Tibial nerve (tissue), 4 donors: Measurements from ENCODE around the gene EZH2. TPM values are rescaled to one million over a fixed set of nuclear protein-coding genes. Genes with fewer than 3 reads are reported as not detected.

Experiments used
- DNase-seq, 2 donors: peaks; one replicate each; pipeline ENCODE4 v3.0.0-alpha.2; 2019; ENCODE audit warnings: low spot score in 2 of 2
- H3K27ac ChIP-seq, 4 donors: fragments of 200-600 bp; sonication (generic) in 3 of 4; one replicate each; pipeline ENCODE4 v1.5.1; 2017 to 2019; ENCODE audit warnings: mild to moderate bottlenecking in 1 of 4
- H3K27me3 ChIP-seq, 2 donors: fragments of 200-600 bp; sonication (generic) in 1 of 2; one replicate each; pipeline versions ENCODE4 v1.5.1 to v1.6.0; 2017 to 2019
- H3K36me3 ChIP-seq, 3 donors: fragments of 200-600 bp; sonication (generic); one replicate each; pipeline ENCODE4 v1.5.1; 2018 to 2019
- H3K4me1 ChIP-seq, 4 donors: fragments of 200-600 bp; sonication (generic) in 3 of 4; one replicate each; pipeline ENCODE4 v1.5.1; 2017 to 2019
- H3K4me3 ChIP-seq, 4 donors: fragments of 200-600 bp; sonication (generic) in 3 of 4; one replicate each; pipeline ENCODE4 v1.5.1; 2017 to 2019; ENCODE audit warnings: mild to moderate bottlenecking in 1 of 4, moderate library complexity in 1 of 4
- H3K9me3 ChIP-seq, 4 donors: fragments of 200-600 bp; sonication (generic) in 3 of 4; one replicate each; pipeline ENCODE4 v1.5.1; 2017 to 2019
- EP300 ChIP-seq, 2 donors: sonication (generic); formaldehyde crosslinking; IDR thresholded peaks; one replicate each; pipeline ENCODE4 v1.6.1; 2017; ENCODE audit warnings: antibody characterized with exemption in 2 of 2, mild to moderate bottlenecking in 1 of 2
- POLR2A ChIP-seq, 2 donors: fragments of 450-650 bp; IDR thresholded peaks; one replicate each; pipeline ENCODE4 v1.6.1; 2017; ENCODE audit warnings: antibody characterized with exemption in 2 of 2, mild to moderate bottlenecking in 2 of 2, moderate library complexity in 2 of 2
- WGBS, 2 donors: methylation state at CpG; one replicate each; pipeline ENCODE4 v1.1.5; 2018; 5-methylcytosine and 5-hydroxymethylcytosine counted together
- total RNA-seq, 4 donors: library from RNA; depleted of rRNA; stranded (reverse); fragments of >200 nt; gene quantifications; one replicate each; pipeline ENCODE4 v1.1.0, GENCODE V29; 2016
- TF ChIP-seq, protein P1 (sequence below), 5 experiments: fragments of 200-600 bp in 3 of 5; fragments of 450-650 bp in 2 of 5; sonication (generic) in 3 of 5; IDR thresholded peaks; one replicate each; pipeline ENCODE4 v1.5.1; 2016 to 2019; ENCODE audit warnings: antibody characterized with exemption in 5 of 5, mild to moderate bottlenecking in 3 of 5, moderate library complexity in 2 of 5

The EZH2 gene
- total RNA-seq, 4 donors from 2014 or later, result 1.5 to 7.5 (median 3.3) TPM

DNA sequence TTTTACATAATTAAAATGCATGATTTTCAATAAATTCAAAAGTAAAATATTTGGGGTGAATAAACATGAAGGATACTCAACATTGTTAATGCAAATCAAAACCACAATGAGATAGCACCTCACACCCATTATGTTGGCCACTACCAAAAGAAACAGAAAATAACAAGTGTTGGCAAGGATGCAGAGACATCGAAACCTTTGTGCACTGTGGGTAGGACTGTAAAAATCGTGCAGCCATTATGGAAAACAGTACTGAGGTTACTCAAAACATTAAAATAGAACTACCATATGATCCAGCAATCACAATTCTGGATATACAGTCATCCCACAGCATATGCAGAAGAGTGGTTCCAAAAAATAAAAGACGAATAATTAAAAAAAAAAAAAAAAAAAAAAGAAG is 13.1 kb downstream of the EZH2 start:
- no peaks in the 10 kb centered on the region for H3K36me3 ChIP-seq
- H3K4me3 ChIP-seq, result no peak overlapping the region
- TF ChIP-seq POLR2A (IDR thresholded peaks at IDR 0.05) (no peak), EP300 (IDR thresholded peaks at IDR 0.05) (no peak)
- TF ChIP-seq, protein P1, sequence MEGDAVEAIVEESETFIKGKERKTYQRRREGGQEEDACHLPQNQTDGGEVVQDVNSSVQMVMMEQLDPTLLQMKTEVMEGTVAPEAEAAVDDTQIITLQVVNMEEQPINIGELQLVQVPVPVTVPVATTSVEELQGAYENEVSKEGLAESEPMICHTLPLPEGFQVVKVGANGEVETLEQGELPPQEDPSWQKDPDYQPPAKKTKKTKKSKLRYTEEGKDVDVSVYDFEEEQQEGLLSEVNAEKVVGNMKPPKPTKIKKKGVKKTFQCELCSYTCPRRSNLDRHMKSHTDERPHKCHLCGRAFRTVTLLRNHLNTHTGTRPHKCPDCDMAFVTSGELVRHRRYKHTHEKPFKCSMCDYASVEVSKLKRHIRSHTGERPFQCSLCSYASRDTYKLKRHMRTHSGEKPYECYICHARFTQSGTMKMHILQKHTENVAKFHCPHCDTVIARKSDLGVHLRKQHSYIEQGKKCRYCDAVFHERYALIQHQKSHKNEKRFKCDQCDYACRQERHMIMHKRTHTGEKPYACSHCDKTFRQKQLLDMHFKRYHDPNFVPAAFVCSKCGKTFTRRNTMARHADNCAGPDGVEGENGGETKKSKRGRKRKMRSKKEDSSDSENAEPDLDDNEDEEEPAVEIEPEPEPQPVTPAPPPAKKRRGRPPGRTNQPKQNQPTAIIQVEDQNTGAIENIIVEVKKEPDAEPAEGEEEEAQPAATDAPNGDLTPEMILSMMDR (IDR thresholded peaks at IDR 0.05), result no peak
- DNase-seq, result no peak
- H3K9me3 ChIP-seq, result peaks cover 0 to 16% (median 6%) of the 10 kb centered on the region in 4 donors
- no peak overlapping the region for H3K27ac ChIP-seq
- H3K4me1 ChIP-seq, result peaks cover 0 to 6% (median 0%) of the 10 kb centered on the region in 4 donors
- 94 to 96% methylated on average over 3 of the region's 3 CpGs for WGBS, 2 donors
- H3K27me3 ChIP-seq, result no peaks in the 10 kb centered on the region

DNA sequence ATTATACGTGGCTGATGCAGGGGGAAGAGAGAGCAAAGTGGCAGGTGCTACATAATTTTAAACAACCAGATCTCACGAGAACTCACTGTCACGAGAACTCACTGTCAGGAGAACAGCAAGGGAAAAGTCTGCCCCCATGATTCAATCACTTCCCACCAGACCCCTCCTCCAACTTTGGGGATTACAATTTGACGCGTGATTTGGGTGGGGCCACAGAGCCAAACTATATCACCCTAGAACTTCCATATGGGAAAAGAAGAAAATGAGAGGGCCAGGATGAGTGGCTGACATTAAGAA is 15.8 kb downstream of the EZH2 start:
- Histone ChIP-seq H3K36me3 (no peaks in the 10 kb centered on the region), H3K9me3 (peaks cover 0 to 16% (median 6%) of the 10 kb centered on the region in 4 donors), H3K4me3 (no peak overlapping the region), H3K4me1 (peaks cover 0 to 6% (median 0%) of the 10 kb centered on the region in 4 donors), H3K27ac (no peak overlapping the region), H3K27me3 (no peaks in the 10 kb centered on the region)
- DNase-seq, result no peak
- TF ChIP-seq, protein P1 (IDR thresholded peaks at IDR 0.05), result no peak
- no peak for TF ChIP-seq EP300 (IDR thresholded peaks at IDR 0.05)
- no peak for TF ChIP-seq POLR2A (IDR thresholded peaks at IDR 0.05)
- WGBS, 2 donors, result 64 to 80% methylated on average over 5 of the region's 5 CpGs

DNA sequence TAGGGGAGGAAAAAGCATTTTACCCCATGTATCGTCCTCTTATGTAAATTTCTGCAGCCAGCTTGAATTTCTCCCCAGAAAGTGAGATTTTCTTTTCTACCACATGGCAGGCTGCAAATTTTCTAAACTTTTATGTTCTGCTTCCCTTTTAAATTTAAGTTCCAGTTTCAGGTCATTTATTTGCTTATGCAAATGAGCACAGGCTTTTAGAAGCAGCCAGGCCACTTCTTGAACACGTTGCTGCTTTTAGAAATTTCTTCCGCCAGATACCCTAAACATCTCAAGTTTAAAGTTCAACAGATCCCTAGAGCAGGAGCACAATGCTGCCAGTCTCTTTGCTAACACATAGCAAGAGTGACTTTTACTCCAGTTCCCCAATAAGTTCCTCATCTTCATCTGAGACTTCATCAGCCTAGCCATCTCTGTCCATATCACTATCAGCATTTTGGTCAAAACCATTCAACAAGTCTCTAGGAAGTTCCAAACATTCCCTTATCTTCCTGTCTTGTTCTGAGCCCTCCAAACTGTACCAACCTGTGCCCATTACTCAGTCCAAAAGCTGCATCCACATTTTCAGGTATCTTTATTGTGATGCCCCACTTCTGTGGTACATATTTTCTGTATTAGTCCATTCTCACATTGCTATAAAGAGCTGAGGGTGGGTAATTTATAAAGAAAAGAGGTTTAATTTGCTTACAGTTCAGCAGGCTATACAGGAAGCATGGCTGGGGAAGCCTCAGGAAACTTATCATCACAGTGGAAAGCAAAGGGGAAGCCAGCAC is 16.3 kb downstream of the EZH2 start:
- no peaks in the 10 kb centered on the region for H3K27me3 ChIP-seq
- no peaks in the 10 kb centered on the region for H3K36me3 ChIP-seq
- peaks cover 0 to 16% (median 6%) of the 10 kb centered on the region in 4 donors for H3K9me3 ChIP-seq
- DNase-seq, result no peak
- H3K4me1 ChIP-seq, result peaks cover 0 to 6% (median 0%) of the 10 kb centered on the region in 4 donors
- no peak overlapping the region for H3K4me3 ChIP-seq
- 81 to 90% methylated on average over 3 of the region's 3 CpGs for WGBS, 2 donors
- TF ChIP-seq, protein P1 (IDR thresholded peaks at IDR 0.05), result no peak
- TF ChIP-seq EP300 (IDR thresholded peaks at IDR 0.05), result no peak
- no peak for TF ChIP-seq POLR2A (IDR thresholded peaks at IDR 0.05)
- H3K27ac ChIP-seq, result no peak overlapping the region

DNA sequence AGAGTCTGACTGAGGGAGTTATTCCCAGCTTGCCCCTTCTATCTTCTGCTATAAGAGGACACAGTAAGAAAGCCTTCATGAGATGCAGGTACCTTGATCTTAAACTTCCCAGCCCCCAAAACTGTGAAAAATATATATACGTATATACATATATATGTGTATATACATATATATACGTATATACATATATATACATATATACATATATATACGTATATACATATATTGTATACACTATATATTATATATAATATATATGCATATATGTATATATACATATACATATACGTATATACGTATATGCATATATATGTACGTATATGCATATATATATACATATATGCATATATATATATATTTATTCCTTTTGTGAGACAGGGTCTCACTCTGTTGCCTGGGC is 17.7 kb downstream of the EZH2 start:
- Histone ChIP-seq H3K9me3 (peaks cover 0 to 16% (median 6%) of the 10 kb centered on the region in 4 donors), H3K36me3 (no peaks in the 10 kb centered on the region), H3K4me3 (no peak overlapping the region), H3K27ac (no peak overlapping the region), H3K27me3 (no peaks in the 10 kb centered on the region), H3K4me1 (no peaks in the 10 kb centered on the region)
- TF ChIP-seq, protein P1 (IDR thresholded peaks at IDR 0.05), result no peak
- no peak for TF ChIP-seq POLR2A (IDR thresholded peaks at IDR 0.05)
- no peak for TF ChIP-seq EP300 (IDR thresholded peaks at IDR 0.05)
- no peak for DNase-seq
- WGBS, 2 donors, result 90 to 94% methylated on average over 6 of the region's 6 CpGs

DNA sequence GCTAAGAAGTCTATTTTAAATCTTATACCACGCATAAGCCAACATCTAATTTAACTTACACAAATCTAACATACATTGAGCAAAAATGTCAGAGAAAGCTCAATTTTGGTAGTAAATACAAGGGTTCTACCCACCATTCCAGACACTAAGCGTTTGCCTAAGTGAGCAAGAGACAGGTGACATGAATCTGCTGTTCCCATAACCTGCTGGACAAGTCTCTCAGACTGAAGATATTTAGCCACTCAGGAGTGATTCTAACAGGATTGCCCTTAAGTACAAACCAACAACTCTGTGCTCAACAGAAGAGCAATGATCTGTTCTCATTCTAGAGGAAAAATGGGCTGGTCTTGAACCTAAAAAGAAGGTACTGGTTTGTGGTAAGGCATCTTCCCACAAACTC is 18.8 kb downstream of the EZH2 start:
- DNase-seq, result no peak
- H3K27ac ChIP-seq, result no peak overlapping the region
- H3K4me3 ChIP-seq, result no peak overlapping the region
- WGBS, 2 donors, result 97% methylated on average over 2 of the region's 2 CpGs
- peaks cover 0 to 16% (median 6%) of the 10 kb centered on the region in 4 donors for H3K9me3 ChIP-seq
- H3K27me3 ChIP-seq, result no peaks in the 10 kb centered on the region
- TF ChIP-seq POLR2A (IDR thresholded peaks at IDR 0.05) (no peak), EP300 (IDR thresholded peaks at IDR 0.05) (no peak)
- TF ChIP-seq, protein P1 (IDR thresholded peaks at IDR 0.05), result no peak
- H3K4me1 ChIP-seq, result no peaks in the 10 kb centered on the region
- H3K36me3 ChIP-seq, result no peaks in the 10 kb centered on the region
